Measurements from ENCODE around the gene MARCHF11.

MARCHF11 gene

DNA sequence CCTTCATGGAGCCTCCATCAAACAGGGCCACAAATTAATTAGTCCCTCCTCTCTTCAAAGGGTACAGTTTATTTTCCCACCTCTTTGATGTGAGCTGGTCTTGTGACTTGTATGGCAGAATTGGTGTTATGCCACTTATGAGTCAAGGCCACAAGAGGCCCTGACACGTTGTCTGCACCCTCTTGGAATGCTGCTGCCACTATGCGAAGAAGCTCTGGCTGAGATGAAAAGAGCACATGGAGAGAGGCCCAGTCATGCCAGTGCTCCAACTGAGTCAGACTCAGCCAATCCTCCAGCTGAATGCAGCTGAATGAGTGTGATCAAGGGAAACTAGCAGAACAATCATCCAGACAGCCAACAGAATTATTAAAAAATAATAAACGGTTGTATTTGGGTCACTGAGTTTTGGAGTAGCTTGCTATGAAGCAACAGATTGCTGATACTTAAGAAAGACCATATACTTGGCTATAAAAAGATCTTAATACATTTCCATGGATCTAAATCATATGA, 128.3 kb downstream of the MARCHF11 start:
- Mint-ChIP-seq H3K4me1 (ENCODE audit: low read depth) (no peaks in the 10 kb centered on the region), H3K36me3 (ENCODE audit: low read depth) (no peaks in the 10 kb centered on the region), H3K4me3 (no peak overlapping the region), H3K27ac (no peak overlapping the region), H3K9me3 (peaks cover 7% of the 10 kb centered on the region), H3K27me3 (no peaks in the 10 kb centered on the region)
- DNase-seq: no peak

GRCh38 chr5:16050414-16050813, 129.2 kb downstream of the MARCHF11 start:
- Mint-ChIP-seq H3K36me3 (ENCODE audit: low read depth) (no peaks in the 10 kb centered on the region), H3K4me1 (ENCODE audit: low read depth) (no peaks in the 10 kb centered on the region), H3K27me3 (no peaks in the 10 kb centered on the region), H3K9me3 (peaks cover 7% of the 10 kb centered on the region), H3K4me3 (no peak overlapping the region), H3K27ac (no peak overlapping the region)
- DNase-seq: no peak

GRCh38 chr5:16049761-16050160, 129.8 kb downstream of the MARCHF11 start:
- H3K36me3 Mint-ChIP-seq (ENCODE audit: low read depth): no peaks in the 10 kb centered on the region
- no peak overlapping the region for H3K4me3 Mint-ChIP-seq
- peaks cover 7% of the 10 kb centered on the region for H3K9me3 Mint-ChIP-seq
- no peak for DNase-seq
- H3K27ac Mint-ChIP-seq: no peak overlapping the region
- H3K4me1 Mint-ChIP-seq (ENCODE audit: low read depth): no peaks in the 10 kb centered on the region
- H3K27me3 Mint-ChIP-seq: no peaks in the 10 kb centered on the region

GRCh38 chr5:16048132-16048531, 131.5 kb downstream of the MARCHF11 start:
- Mint-ChIP-seq H3K27me3 (no peaks in the 10 kb centered on the region), H3K4me3 (no peak overlapping the region), H3K36me3 (ENCODE audit: low read depth) (no peaks in the 10 kb centered on the region), H3K4me1 (ENCODE audit: low read depth) (no peaks in the 10 kb centered on the region), H3K9me3 (peaks cover 9% of the 10 kb centered on the region), H3K27ac (no peak overlapping the region)
- DNase-seq: no peak

GRCh38 chr5:16043349-16043965, 136.1 kb downstream of the MARCHF11 start:
- DNase-seq: no peak
- Mint-ChIP-seq H3K4me3 (no peak overlapping the region), H3K4me1 (ENCODE audit: low read depth) (no peaks in the 10 kb centered on the region), H3K27me3 (no peaks in the 10 kb centered on the region), H3K27ac (no peak overlapping the region), H3K9me3 (peaks cover 4% of the 10 kb centered on the region), H3K36me3 (ENCODE audit: low read depth) (no peaks in the 10 kb centered on the region)

- H3K27ac Mint-ChIP-seq: no peak overlapping the region
- no peaks in the 10 kb centered on the region for H3K9me3 Mint-ChIP-seq
- no peak for DNase-seq
- H3K4me1 Mint-ChIP-seq (ENCODE audit: low read depth): no peaks in the 10 kb centered on the region
- H3K4me3 Mint-ChIP-seq: no peak overlapping the region
- H3K27me3 Mint-ChIP-seq: no peaks in the 10 kb centered on the region
- no peaks in the 10 kb centered on the region for H3K36me3 Mint-ChIP-seq (ENCODE audit: low read depth)
These were observed 142.3 kb downstream of the MARCHF11 start for GRCh38 chr5:16037121-16037845.

GRCh38 chr5:16034319-16035001, 145.1 kb downstream of the MARCHF11 start:
- no peak for DNase-seq
- Mint-ChIP-seq H3K4me3 (no peak overlapping the region), H3K9me3 (no peaks in the 10 kb centered on the region), H3K27ac (no peak overlapping the region), H3K36me3 (ENCODE audit: low read depth) (no peaks in the 10 kb centered on the region), H3K27me3 (no peaks in the 10 kb centered on the region), H3K4me1 (ENCODE audit: low read depth) (no peaks in the 10 kb centered on the region)

DNA sequence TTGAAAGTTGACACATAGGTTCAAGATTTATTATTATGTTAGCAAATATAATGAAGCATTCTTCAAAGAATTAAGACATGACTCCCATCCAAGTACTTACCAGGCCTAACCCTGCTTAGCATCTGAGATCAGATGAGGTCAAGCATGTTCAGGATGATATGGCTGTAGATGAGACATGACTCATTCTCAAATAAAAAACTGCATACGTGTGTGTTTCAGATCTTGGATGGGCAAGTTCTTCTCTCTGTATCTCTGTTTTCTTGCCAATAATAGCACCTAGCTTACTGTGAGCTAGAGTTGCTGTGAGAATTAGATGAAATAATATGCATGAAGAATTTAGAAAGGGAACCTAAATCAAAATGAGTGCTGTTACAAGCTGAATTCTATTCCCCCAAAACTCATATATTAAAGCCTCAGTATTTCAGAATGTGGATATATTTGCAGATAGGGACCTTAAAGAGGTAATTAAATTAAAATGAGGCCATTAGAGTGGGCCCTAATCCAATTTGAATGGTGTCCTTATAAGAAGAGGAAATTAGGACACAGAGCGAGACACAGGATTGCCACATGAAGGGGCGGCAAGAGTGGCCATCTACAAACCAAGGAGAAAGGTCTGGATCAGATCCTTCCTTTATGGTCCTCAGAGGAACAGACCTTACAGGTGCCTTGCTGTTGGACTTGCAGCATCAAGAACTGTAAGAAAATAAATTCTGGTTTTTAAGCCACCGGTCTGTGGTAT, 146.2 kb downstream of the MARCHF11 start:
- H3K4me3 Mint-ChIP-seq: no peak overlapping the region

GRCh38 chr5:16028708-16029107, 150.9 kb downstream of the MARCHF11 start:
- Mint-ChIP-seq H3K9me3 (no peaks in the 10 kb centered on the region), H3K36me3 (ENCODE audit: low read depth) (no peaks in the 10 kb centered on the region), H3K4me3 (no peak overlapping the region), H3K27me3 (no peaks in the 10 kb centered on the region), H3K4me1 (ENCODE audit: low read depth) (no peaks in the 10 kb centered on the region), H3K27ac (no peak overlapping the region)
- no peak for DNase-seq

More for the DNA sequence above, 146.2 kb downstream of the MARCHF11 start:
- Mint-ChIP-seq H3K9me3 (no peaks in the 10 kb centered on the region), H3K27ac (no peak overlapping the region), H3K4me1 (ENCODE audit: low read depth) (no peaks in the 10 kb centered on the region), H3K27me3 (no peaks in the 10 kb centered on the region), H3K36me3 (ENCODE audit: low read depth) (no peaks in the 10 kb centered on the region)
- no peak for DNase-seq

DNA sequence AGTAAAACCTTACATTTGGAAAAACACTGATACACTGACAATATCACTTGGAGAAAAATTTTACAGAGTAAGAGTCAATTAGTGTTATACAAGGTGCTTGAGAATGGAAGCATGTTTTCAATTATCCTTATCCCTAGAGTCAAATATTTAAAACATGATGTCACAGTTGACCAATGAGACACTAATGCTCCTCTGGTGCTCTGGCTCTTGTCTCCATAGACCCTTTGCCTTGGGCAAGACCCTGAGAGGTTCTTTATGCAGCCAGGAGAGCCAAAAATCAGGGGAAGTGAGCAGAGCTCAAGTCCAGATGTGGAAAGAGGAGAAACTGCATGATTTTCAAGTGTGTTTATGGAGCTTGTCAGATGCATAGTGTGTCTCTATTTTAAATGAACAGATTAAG, 153.9 kb downstream of the MARCHF11 start:
- Mint-ChIP-seq H3K9me3 (no peaks in the 10 kb centered on the region), H3K36me3 (ENCODE audit: low read depth) (no peaks in the 10 kb centered on the region), H3K27ac (no peak overlapping the region), H3K27me3 (no peaks in the 10 kb centered on the region), H3K4me1 (ENCODE audit: low read depth) (no peaks in the 10 kb centered on the region), H3K4me3 (no peak overlapping the region)
- no peak for DNase-seq

DNA sequence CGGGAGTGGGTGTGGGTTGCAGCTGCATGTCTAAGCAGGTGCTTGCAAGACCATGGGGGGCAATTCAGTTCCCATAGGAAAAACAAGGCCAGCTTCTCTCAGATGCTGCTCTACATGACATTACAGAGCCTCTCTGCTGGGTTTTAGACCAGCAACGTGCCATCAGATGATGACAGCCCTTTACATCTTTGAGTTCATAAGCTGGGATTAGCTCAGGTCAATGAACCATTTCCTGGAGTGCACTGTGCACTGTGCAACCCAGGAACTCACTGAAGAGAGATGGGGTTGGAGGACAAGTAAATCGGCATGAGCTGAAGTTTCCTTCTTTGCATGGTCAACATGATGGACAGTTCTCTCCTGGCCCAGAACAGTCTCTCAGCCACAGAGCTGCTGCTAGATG, 160.6 kb downstream of the MARCHF11 start:
- Mint-ChIP-seq H3K27ac (no peak overlapping the region), H3K4me1 (ENCODE audit: low read depth) (no peaks in the 10 kb centered on the region), H3K36me3 (ENCODE audit: low read depth) (no peaks in the 10 kb centered on the region), H3K9me3 (peaks cover 15% of the 10 kb centered on the region), H3K27me3 (no peaks in the 10 kb centered on the region), H3K4me3 (no peak overlapping the region)
- DNase-seq: no peak

DNA sequence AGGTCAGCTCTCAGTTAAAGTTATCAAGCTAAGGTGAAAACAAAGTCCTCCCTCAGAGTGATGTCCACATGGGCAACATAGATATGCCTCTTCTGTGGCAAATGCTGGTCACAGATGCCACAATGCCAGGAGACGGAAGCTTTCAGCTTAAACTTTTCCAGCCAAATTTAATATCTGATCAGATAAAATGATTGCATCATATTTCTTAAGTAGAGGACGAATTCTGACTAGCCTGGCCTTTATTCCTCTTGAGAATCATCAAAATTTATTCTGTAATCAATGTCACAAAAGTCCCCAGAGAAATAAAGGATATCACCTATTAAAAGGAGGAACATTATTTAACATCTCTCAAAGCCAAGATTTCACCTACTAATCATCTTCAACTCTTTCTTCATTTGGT, 161.9 kb downstream of the MARCHF11 start:
- Mint-ChIP-seq H3K27ac (no peak overlapping the region), H3K9me3 (peaks cover 21% of the 10 kb centered on the region), H3K27me3 (no peaks in the 10 kb centered on the region), H3K36me3 (ENCODE audit: low read depth) (no peaks in the 10 kb centered on the region), H3K4me1 (ENCODE audit: low read depth) (no peaks in the 10 kb centered on the region), H3K4me3 (no peak overlapping the region)
- no peak for DNase-seq

Measured in activated T-cell treated with anti-CD3 and anti-CD28 coated beads, Interleukin-2, amount 50 U/mL, for 24 hours (primary cell).